HEK293T (cell line): ENCODE data around the gene FBN1.

Source experiments
- ARNT ChIP-seq: fragments of 450-650 bp; IDR thresholded peaks from 2 replicates; pipeline ENCODE4 v1.6.1; 2017; ENCODE audit warnings: mild to moderate bottlenecking
- BHLHE40 ChIP-seq: fragments of 450-650 bp; IDR thresholded peaks from 2 replicates; pipeline ENCODE4 v1.6.1; 2016; ENCODE audit warnings: mild to moderate bottlenecking, moderate library complexity, borderline replicate concordance
- ELF4 ChIP-seq: fragments of 450-650 bp; IDR thresholded peaks from 2 replicates; pipeline ENCODE4 v1.6.1; 2017; ENCODE audit warnings: antibody characterized with exemption
- FOXM1 ChIP-seq: fragments of 450-650 bp; IDR thresholded peaks from 2 replicates; pipeline ENCODE4 v1.6.1; 2017; ENCODE audit warnings: mild to moderate bottlenecking, borderline replicate concordance
- HDGF ChIP-seq: fragments of 450-650 bp; IDR thresholded peaks from 2 replicates; pipeline ENCODE4 v1.6.1; 2017; ENCODE audit warnings: antibody characterized with exemption, borderline replicate concordance
- LEF1 ChIP-seq: fragments of 450-650 bp; IDR thresholded peaks from 2 replicates; pipeline ENCODE4 v1.6.1; 2017; ENCODE audit warnings: mild to moderate bottlenecking, borderline replicate concordance
- SP1 ChIP-seq: fragments of 450-650 bp; IDR thresholded peaks from 2 replicates; pipeline ENCODE4 v1.6.1; 2017
- SUZ12 ChIP-seq: fragments of 450-650 bp; IDR thresholded peaks from 2 replicates; pipeline ENCODE4 v1.6.1; 2016; ENCODE audit warnings: mild to moderate bottlenecking
- TARDBP ChIP-seq: fragments of 450-650 bp; IDR thresholded peaks from 2 replicates; pipeline ENCODE4 v1.6.1; 2016

DNA sequence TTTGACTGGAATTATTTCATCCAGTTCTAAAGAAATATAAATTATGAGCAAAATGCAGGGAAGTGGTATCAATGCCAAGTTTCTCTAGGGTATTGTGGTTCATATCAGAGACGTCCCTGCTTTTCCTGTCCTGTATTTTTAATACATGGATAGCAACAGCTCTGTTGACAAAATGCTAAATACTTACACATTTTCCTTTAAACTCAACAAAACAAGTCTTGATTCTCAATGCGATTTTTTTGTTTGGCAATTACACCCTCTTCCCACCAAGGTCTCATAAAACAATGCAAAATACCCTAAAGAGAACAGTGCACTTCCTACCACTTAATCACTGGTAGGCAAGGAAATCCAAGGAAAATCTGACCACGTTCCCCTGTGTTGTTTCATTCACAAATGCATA is 194.3 kb downstream of the FBN1 start:
- TF ChIP-seq TARDBP (no peak), ARNT (no peak), ELF4 (no peak), SP1 (no peak), LEF1 (no peak), SUZ12 (no peak), BHLHE40 (no peak), HDGF (no peak), FOXM1 (no peak)
